Gastroesophageal sphincter (tissue), 3 donors: Measurements from ENCODE around the gene NPHP3.

Source experiments
- CTCF ChIP-seq, 4 experiments: fragments of 200-600 bp in 2 of 4; fragments of 450-650 bp in 2 of 4; sonication (generic) in 1 of 4; IDR thresholded peaks; one replicate each; pipeline ENCODE4 v1.5.1; 2017 to 2019; ENCODE audit warnings: antibody characterized with exemption in 4 of 4, mild to moderate bottlenecking in 2 of 4, moderate library complexity in 2 of 4
- EP300 ChIP-seq: sonication (generic); formaldehyde crosslinking; IDR thresholded peaks from one replicate; pipeline ENCODE4 v1.6.1; 2017; ENCODE audit warnings: antibody characterized with exemption, mild to moderate bottlenecking
- POLR2A ChIP-seq, 2 donors: fragments of 450-650 bp; IDR thresholded peaks; one replicate each; pipeline ENCODE4 v1.6.1; 2017; ENCODE audit warnings: antibody characterized with exemption in 2 of 2, mild to moderate bottlenecking in 2 of 2, moderate library complexity in 1 of 2
- POLR2AphosphoS5 ChIP-seq: sonication (generic); formaldehyde crosslinking; IDR thresholded peaks from one replicate; pipeline ENCODE4 v1.6.1; 2017; ENCODE audit warnings: antibody characterized with exemption

DNA sequence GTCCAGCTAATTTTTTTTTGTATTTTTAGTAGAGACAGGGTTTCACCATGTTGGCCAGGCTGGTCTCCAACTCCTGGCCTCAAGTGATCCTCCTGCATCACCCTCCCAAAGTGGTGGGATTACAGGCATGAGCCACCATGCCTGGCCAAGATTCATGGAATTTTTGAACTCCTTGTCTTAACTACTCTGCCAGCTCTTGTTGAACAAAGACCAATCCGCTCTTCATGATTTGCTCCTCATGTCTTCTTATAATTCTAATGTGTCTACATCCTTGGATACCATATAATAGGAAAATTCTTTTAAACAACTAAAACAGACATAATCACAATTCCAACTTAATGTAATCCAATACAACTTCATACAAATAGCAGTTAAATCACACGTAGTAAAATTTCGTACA is 40.8 kb downstream of the NPHP3 start:
- no peak for TF ChIP-seq POLR2AphosphoS5
- no peak for TF ChIP-seq CTCF (IDR thresholded peaks at IDR 0.05)
- no peak for TF ChIP-seq EP300
- TF ChIP-seq POLR2A (IDR thresholded peaks at IDR 0.05), result no peak
